GM12801 (cell line): Measurements from ENCODE around the gene ZSWIM9.

Experiments
- CTCF ChIP-seq: IDR thresholded peaks from one replicate; pipeline ENCODE4 v1.5.1; 2011; ENCODE audit warnings: control low read depth; ENCODE audit not compliant: insufficient read length; ENCODE audit errors: extremely low read depth

Gene ZSWIM9

GRCh38 chr19:48196933-48197665 lies 26.6 kb downstream of the ZSWIM9 start:
- no peak for TF ChIP-seq CTCF

GRCh38 chr19:48203222-48203793 lies 32.8 kb downstream of the ZSWIM9 start:
- no peak for TF ChIP-seq CTCF

GRCh38 chr19:48203794-48204628 lies 33.5 kb downstream of the ZSWIM9 start:
- TF ChIP-seq CTCF: no peak

GRCh38 chr19:48206397-48207093 lies 36.1 kb downstream of the ZSWIM9 start:
- no peak for TF ChIP-seq CTCF

GRCh38 chr19:48210005-48210404 lies 39.5 kb downstream of the ZSWIM9 start:
- TF ChIP-seq CTCF: no peak

GRCh38 chr19:48213959-48214358 lies 43.5 kb downstream of the ZSWIM9 start:
- no peak for TF ChIP-seq CTCF

- TF ChIP-seq CTCF: no peak
Observed at GRCh38 chr19:48216933-48217332, 46.5 kb downstream of the ZSWIM9 start.
